GM13976 (cell line): ENCODE data around the gene TMEM143.
A peak's percentile ranks its signal among the peaks of the same experiment; 100 is the strongest.

Source experiments
- DNase-seq: peaks from one replicate; pipeline ENCODE4 v3.0.0; 2012; ENCODE audit warnings: low spot score
- CTCF ChIP-seq: IDR thresholded peaks from 2 replicates; pipeline ENCODE4 v1.5.1; 2012; ENCODE audit warnings: borderline replicate concordance, mild to moderate bottlenecking; ENCODE audit not compliant: insufficient read depth; ENCODE audit errors: extremely low read depth, missing control alignments, control extremely low read depth
- in situ Hi-C: fragments of 300-500 bp; cut with MboI; formaldehyde crosslinking; loops from one replicate; pipeline ENCODE4 v1.12.0; 2022; ENCODE audit warnings: low sequenced_read_pairs, mixed read lengths, inconsistent platforms; ENCODE audit not compliant: unreplicated experiment

The TMEM143 gene

GRCh38 chr19:48290771-48291488 lies 72.8 kb downstream of the TMEM143 start:
- peak; percentile 78 for DNase-seq
- in situ Hi-C loops, result no loop called here

GRCh38 chr19:48290401-48290770 lies 73.4 kb downstream of the TMEM143 start:
- in situ Hi-C loops, result no loop called here
- no peak for DNase-seq
- no peak for TF ChIP-seq CTCF

More at GRCh38 chr19:48290771-48291488, 72.8 kb downstream of the TMEM143 start:
- peak; percentile 97 for TF ChIP-seq CTCF

GRCh38 chr19:48287748-48288147 lies 76.0 kb downstream of the TMEM143 start:
- DNase-seq, result no peak
- in situ Hi-C loops, result no loop called here
- no peak for TF ChIP-seq CTCF

- DNase-seq, result no peak
- TF ChIP-seq CTCF, result no peak
- in situ Hi-C loops, result no loop called here
These were observed 78.8 kb downstream of the TMEM143 start for GRCh38 chr19:48284896-48285295.

- no peak for TF ChIP-seq CTCF
- in situ Hi-C loops, result no loop called here
- no peak for DNase-seq
These were observed 79.8 kb downstream of the TMEM143 start for GRCh38 chr19:48283908-48284307.
